KMS-11 (cell line): ENCODE measurements around the gene HOXD1.

Experiments
- H2AFZ ChIP-seq: fragments of 200-600 bp; sonication (generic); 2 replicates; pipeline ENCODE4 v1.6.1; 2016; ENCODE audit warnings: antibody characterized with exemption, mixed run types, low read depth
- H3K27ac ChIP-seq: fragments of 200-600 bp; sonication (generic); 2 replicates; pipeline ENCODE4 v1.6.1; 2016; ENCODE audit warnings: mild to moderate bottlenecking, mixed run types
- H3K27me3 ChIP-seq: fragments of 200-600 bp; sonication (generic); 2 replicates; pipeline ENCODE4 v1.6.1; 2017; ENCODE audit warnings: mild to moderate bottlenecking, low read depth, mixed run types, moderate library complexity; ENCODE audit not compliant: insufficient read depth
- H3K36me3 ChIP-seq: fragments of 200-600 bp; sonication (generic); 2 replicates; pipeline ENCODE4 v1.6.1; 2017; ENCODE audit warnings: mild to moderate bottlenecking, mixed run types; ENCODE audit not compliant: insufficient read depth
- H3K4me1 ChIP-seq: fragments of 200-600 bp; sonication (generic); 2 replicates; pipeline ENCODE4 v1.6.1; 2016; ENCODE audit warnings: mild to moderate bottlenecking, low read depth, mixed run types; ENCODE audit not compliant: poor library complexity, severe bottlenecking
- H3K4me2 ChIP-seq: fragments of 200-600 bp; sonication (generic); 2 replicates; pipeline ENCODE4 v1.7.0; 2016; ENCODE audit warnings: mild to moderate bottlenecking, mixed run types
- H3K4me3 ChIP-seq: fragments of 200-600 bp; sonication (generic); IDR thresholded peaks from 2 replicates; pipeline ENCODE4 v1.6.1; 2017; ENCODE audit warnings: low read depth, low read length, mixed read lengths; ENCODE audit not compliant: insufficient read depth
- H3K79me2 ChIP-seq: fragments of 200-600 bp; sonication (generic); 2 replicates; pipeline ENCODE4 v1.6.1; 2016; ENCODE audit warnings: low read depth, mixed run types; ENCODE audit not compliant: insufficient read depth
- H3K9ac ChIP-seq: fragments of 200-600 bp; sonication (generic); 2 replicates; pipeline ENCODE4 v1.6.1; 2016; ENCODE audit warnings: mild to moderate bottlenecking, mixed run types
- H4K20me1 ChIP-seq: fragments of 200-600 bp; sonication (generic); 2 replicates; pipeline ENCODE4 v1.6.1; 2016; ENCODE audit warnings: mild to moderate bottlenecking, mixed run types; ENCODE audit not compliant: insufficient read depth
- TF ChIP-seq, protein P1 (sequence below): fragments of 200-600 bp; sonication (generic); conservative IDR thresholded peaks from 2 replicates; pipeline ENCODE4 v1.6.1; 2017; ENCODE audit warnings: low read depth, mild to moderate bottlenecking, antibody characterized with exemption, low read length, moderate library complexity, mixed read lengths

Gene HOXD1

DNA sequence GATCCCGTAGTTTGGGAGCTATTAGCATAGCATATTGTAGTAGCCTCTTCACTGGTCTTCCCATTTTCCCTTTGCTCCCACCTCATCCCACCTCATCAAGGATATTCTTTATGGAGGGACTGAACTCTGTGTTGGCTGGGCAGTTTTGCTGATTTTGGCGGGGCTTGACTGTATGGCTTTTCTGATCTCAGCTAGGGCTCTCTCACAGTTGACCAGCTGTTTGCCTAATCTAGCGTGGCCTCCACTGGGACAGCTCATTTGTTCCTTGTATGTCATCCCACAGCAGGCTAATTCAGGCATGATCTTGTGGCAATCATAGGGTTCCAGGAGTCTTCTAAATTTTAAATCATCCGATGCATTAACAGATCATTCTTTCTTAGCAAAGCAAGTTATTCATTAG lies 50.6 kb downstream of the HOXD1 start:
- no peaks in the 10 kb centered on the region for H3K27me3 ChIP-seq
- TF ChIP-seq, protein P1, sequence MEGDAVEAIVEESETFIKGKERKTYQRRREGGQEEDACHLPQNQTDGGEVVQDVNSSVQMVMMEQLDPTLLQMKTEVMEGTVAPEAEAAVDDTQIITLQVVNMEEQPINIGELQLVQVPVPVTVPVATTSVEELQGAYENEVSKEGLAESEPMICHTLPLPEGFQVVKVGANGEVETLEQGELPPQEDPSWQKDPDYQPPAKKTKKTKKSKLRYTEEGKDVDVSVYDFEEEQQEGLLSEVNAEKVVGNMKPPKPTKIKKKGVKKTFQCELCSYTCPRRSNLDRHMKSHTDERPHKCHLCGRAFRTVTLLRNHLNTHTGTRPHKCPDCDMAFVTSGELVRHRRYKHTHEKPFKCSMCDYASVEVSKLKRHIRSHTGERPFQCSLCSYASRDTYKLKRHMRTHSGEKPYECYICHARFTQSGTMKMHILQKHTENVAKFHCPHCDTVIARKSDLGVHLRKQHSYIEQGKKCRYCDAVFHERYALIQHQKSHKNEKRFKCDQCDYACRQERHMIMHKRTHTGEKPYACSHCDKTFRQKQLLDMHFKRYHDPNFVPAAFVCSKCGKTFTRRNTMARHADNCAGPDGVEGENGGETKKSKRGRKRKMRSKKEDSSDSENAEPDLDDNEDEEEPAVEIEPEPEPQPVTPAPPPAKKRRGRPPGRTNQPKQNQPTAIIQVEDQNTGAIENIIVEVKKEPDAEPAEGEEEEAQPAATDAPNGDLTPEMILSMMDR, result no peak
- no peak overlapping the region for H3K9ac ChIP-seq
- H3K4me2 ChIP-seq, result no peak overlapping the region
- no peaks in the 10 kb centered on the region for H4K20me1 ChIP-seq
- no peaks in the 10 kb centered on the region for H3K4me1 ChIP-seq
- no peak overlapping the region for H3K27ac ChIP-seq
- H3K79me2 ChIP-seq, result no peaks in the 10 kb centered on the region
- H3K4me3 ChIP-seq, result no peak overlapping the region
- no peak overlapping the region for H2AFZ ChIP-seq
- no peaks in the 10 kb centered on the region for H3K36me3 ChIP-seq

DNA sequence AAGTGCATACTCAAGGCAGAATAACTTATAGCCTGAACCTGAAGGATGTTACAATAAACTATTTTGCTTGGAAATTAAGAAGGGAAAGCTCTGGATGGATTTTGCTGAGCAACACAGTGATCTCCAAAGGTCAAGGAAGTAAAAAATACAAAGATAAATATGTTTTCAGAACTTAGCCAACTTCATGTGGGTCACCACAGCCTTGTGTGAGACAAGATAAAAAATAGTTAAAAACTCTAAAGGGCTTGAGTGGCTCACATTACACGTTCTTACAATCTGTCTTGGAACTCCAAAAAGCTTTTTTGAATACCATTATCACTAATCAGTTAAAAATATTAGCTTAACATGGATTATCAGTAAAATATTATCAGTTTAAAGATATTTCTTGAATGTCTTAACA lies 51.8 kb downstream of the HOXD1 start:
- no peaks in the 10 kb centered on the region for H3K36me3 ChIP-seq
- H3K4me2 ChIP-seq, result no peak overlapping the region
- H3K27me3 ChIP-seq, result no peaks in the 10 kb centered on the region
- no peak overlapping the region for H3K9ac ChIP-seq
- TF ChIP-seq, protein P1, result no peak
- H2AFZ ChIP-seq, result no peak overlapping the region
- H3K27ac ChIP-seq, result no peak overlapping the region
- no peak overlapping the region for H3K4me3 ChIP-seq
- H3K4me1 ChIP-seq, result no peaks in the 10 kb centered on the region
- H3K79me2 ChIP-seq, result no peaks in the 10 kb centered on the region
- no peaks in the 10 kb centered on the region for H4K20me1 ChIP-seq
